Measurements from ENCODE around the gene ITPRIPL1.

GRCh38 chr2:96315400-96316071 is 9.6 kb upstream of the ITPRIPL1 start:
- TF ChIP-seq CTCF (IDR thresholded peaks at IDR 0.05): no peak
- TF ChIP-seq POLR2A (IDR thresholded peaks at IDR 0.05): no peak
